Prostate gland (tissue), 2 donors: ENCODE results near the gene LRCH1.

ENCODE experiments used
- CTCF ChIP-seq, 4 experiments: fragments of 200-600 bp in 2 of 4; fragments of 450-650 bp in 2 of 4; sonication (generic) in 2 of 4; IDR thresholded peaks; 1 replicate in 3 of 4; 2 replicates in 1 of 4; pipeline ENCODE4 v1.5.1; 2016 to 2019; ENCODE audit warnings: antibody characterized with exemption in 4 of 4, mild to moderate bottlenecking in 2 of 4, moderate library complexity in 2 of 4
- POLR2A ChIP-seq: fragments of 450-650 bp; IDR thresholded peaks from one replicate; pipeline ENCODE4 v1.6.1; 2016; ENCODE audit warnings: antibody characterized with exemption, mild to moderate bottlenecking
- POLR2AphosphoS5 ChIP-seq: sonication (generic); formaldehyde crosslinking; IDR thresholded peaks from one replicate; pipeline ENCODE4 v1.6.1; 2017; ENCODE audit warnings: antibody characterized with exemption

GRCh38 chr13:46544208-46544607 lies 8.8 kb upstream of the LRCH1 start:
- TF ChIP-seq POLR2AphosphoS5 (no peak), CTCF (IDR thresholded peaks at IDR 0.05) (no peak), POLR2A (no peak)
